Measurements from ENCODE around the gene GDPD2. TPM values are rescaled to one million over a fixed set of nuclear protein-coding genes. Genes with fewer than 3 reads are reported as not detected.

Gene GDPD2
- total RNA-seq, 1 donor, result not detected

DNA sequence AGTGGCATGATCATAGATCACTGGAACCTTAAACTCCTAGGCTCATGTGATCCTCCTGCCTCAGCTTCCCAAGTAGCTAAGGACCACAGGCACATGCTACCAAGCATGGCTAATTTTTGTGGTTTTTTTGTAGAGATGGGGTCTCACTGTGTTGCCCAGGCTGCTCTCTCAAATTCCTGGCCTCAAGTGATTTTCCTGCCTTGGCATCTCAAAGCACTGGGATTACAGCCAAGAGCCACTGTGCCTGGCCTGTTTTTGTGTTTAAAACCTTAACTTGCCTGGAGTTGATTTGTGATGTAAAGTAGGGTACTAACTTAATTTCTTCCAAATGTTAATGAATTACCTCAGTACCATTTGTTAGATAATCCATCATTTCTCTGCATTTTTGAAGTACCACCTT lies 43.9 kb downstream of the GDPD2 start:
- peaks cover 3% of the 10 kb centered on the region for H3K27me3 ChIP-seq (ENCODE audit: insufficient read depth, low read length)
- no peaks in the 10 kb centered on the region for H3K4me1 ChIP-seq (ENCODE audit: insufficient read depth, low read length)
- H3K27ac ChIP-seq (ENCODE audit: low read depth, low read length), result no peak overlapping the region
- H3K4me3 ChIP-seq (ENCODE audit: insufficient read depth, low read length), result no peak overlapping the region
- no peak overlapping the region for H3K4me2 ChIP-seq (ENCODE audit: insufficient read depth, low read length)
- H3K36me3 ChIP-seq (ENCODE audit: insufficient read depth, low read length), result no peaks in the 10 kb centered on the region
- H2AFZ ChIP-seq (ENCODE audit: low read length), result no peak overlapping the region
- TF ChIP-seq, protein P1, sequence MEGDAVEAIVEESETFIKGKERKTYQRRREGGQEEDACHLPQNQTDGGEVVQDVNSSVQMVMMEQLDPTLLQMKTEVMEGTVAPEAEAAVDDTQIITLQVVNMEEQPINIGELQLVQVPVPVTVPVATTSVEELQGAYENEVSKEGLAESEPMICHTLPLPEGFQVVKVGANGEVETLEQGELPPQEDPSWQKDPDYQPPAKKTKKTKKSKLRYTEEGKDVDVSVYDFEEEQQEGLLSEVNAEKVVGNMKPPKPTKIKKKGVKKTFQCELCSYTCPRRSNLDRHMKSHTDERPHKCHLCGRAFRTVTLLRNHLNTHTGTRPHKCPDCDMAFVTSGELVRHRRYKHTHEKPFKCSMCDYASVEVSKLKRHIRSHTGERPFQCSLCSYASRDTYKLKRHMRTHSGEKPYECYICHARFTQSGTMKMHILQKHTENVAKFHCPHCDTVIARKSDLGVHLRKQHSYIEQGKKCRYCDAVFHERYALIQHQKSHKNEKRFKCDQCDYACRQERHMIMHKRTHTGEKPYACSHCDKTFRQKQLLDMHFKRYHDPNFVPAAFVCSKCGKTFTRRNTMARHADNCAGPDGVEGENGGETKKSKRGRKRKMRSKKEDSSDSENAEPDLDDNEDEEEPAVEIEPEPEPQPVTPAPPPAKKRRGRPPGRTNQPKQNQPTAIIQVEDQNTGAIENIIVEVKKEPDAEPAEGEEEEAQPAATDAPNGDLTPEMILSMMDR (IDR thresholded peaks at IDR 0.05; ENCODE audit: extremely low read depth, low read depth, low read length), result no peak
- H3K9me3 ChIP-seq (ENCODE audit: low read depth, low read length), result no peaks in the 10 kb centered on the region
- H3K79me2 ChIP-seq (ENCODE audit: insufficient read depth, low read length), result no peaks in the 10 kb centered on the region
- no peaks in the 10 kb centered on the region for H4K20me1 ChIP-seq (ENCODE audit: insufficient read depth, low read length)
- no peak for DNase-seq (ENCODE audit: insufficient read length, low spot score, missing footprints)

DNA sequence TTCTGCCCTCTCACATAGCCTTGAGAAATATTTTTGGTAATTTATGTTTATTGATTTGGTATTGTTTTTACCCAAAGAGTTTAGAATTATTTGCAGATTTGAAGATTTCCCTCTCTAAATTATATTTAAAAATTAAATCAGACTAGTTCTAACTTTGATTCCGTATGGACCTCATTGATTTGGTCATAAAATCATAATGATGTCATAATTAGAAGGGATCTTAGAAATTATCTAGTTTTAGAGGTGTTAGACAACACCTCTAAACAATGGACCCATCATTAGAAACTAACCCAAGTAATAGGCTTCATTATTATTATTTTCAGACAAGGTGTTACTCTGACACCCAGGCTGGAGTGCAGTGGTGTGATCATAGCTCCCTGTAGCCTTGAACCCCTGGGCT lies 45.6 kb downstream of the GDPD2 start:
- Histone ChIP-seq H4K20me1 (ENCODE audit: insufficient read depth, low read length) (no peaks in the 10 kb centered on the region), H3K36me3 (ENCODE audit: insufficient read depth, low read length) (no peaks in the 10 kb centered on the region), H3K27me3 (ENCODE audit: insufficient read depth, low read length) (peaks cover 3% of the 10 kb centered on the region), H3K4me3 (ENCODE audit: insufficient read depth, low read length) (no peak overlapping the region), H3K79me2 (ENCODE audit: insufficient read depth, low read length) (no peaks in the 10 kb centered on the region), H3K9me3 (ENCODE audit: low read depth, low read length) (no peaks in the 10 kb centered on the region), H2AFZ (ENCODE audit: low read length) (no peak overlapping the region), H3K27ac (ENCODE audit: low read depth, low read length) (no peak overlapping the region), H3K4me1 (ENCODE audit: insufficient read depth, low read length) (no peaks in the 10 kb centered on the region), H3K4me2 (ENCODE audit: insufficient read depth, low read length) (no peak overlapping the region)
- TF ChIP-seq, protein P1 (IDR thresholded peaks at IDR 0.05; ENCODE audit: extremely low read depth, low read depth, low read length), result no peak
- no peak for DNase-seq (ENCODE audit: insufficient read length, low spot score, missing footprints)

- no peak overlapping the region for H3K4me3 ChIP-seq (ENCODE audit: insufficient read depth, low read length)
- no peak overlapping the region for H3K27ac ChIP-seq (ENCODE audit: low read depth, low read length)
- H4K20me1 ChIP-seq (ENCODE audit: insufficient read depth, low read length), result no peaks in the 10 kb centered on the region
- no peaks in the 10 kb centered on the region for H3K9me3 ChIP-seq (ENCODE audit: low read depth, low read length)
- no peak overlapping the region for H2AFZ ChIP-seq (ENCODE audit: low read length)
- H3K79me2 ChIP-seq (ENCODE audit: insufficient read depth, low read length), result no peaks in the 10 kb centered on the region
- TF ChIP-seq, protein P1 (IDR thresholded peaks at IDR 0.05; ENCODE audit: extremely low read depth, low read depth, low read length), result no peak
- no peak overlapping the region for H3K4me2 ChIP-seq (ENCODE audit: insufficient read depth, low read length)
- H3K27me3 ChIP-seq (ENCODE audit: insufficient read depth, low read length), result no peaks in the 10 kb centered on the region
- no peaks in the 10 kb centered on the region for H3K4me1 ChIP-seq (ENCODE audit: insufficient read depth, low read length)
- H3K36me3 ChIP-seq (ENCODE audit: insufficient read depth, low read length), result no peaks in the 10 kb centered on the region
- DNase-seq (ENCODE audit: insufficient read length, low spot score, missing footprints), result no peak
Measured at GRCh38 chrX:70470850-70471289, 47.8 kb downstream of the GDPD2 start.

- Histone ChIP-seq H3K79me2 (ENCODE audit: insufficient read depth, low read length) (no peaks in the 10 kb centered on the region), H4K20me1 (ENCODE audit: insufficient read depth, low read length) (no peaks in the 10 kb centered on the region), H3K27me3 (ENCODE audit: insufficient read depth, low read length) (peaks cover 4% of the 10 kb centered on the region), H3K4me3 (ENCODE audit: insufficient read depth, low read length) (no peak overlapping the region), H3K9me3 (ENCODE audit: low read depth, low read length) (no peaks in the 10 kb centered on the region), H2AFZ (ENCODE audit: low read length) (no peak overlapping the region), H3K36me3 (ENCODE audit: insufficient read depth, low read length) (no peaks in the 10 kb centered on the region), H3K4me1 (ENCODE audit: insufficient read depth, low read length) (peaks cover 39% of the 10 kb centered on the region), H3K27ac (ENCODE audit: low read depth, low read length) (peak overlapping the region; percentile 89), H3K4me2 (ENCODE audit: insufficient read depth, low read length) (peak overlapping the region; percentile 63)
- no peak for DNase-seq (ENCODE audit: insufficient read length, low spot score, missing footprints)
- TF ChIP-seq, protein P1 (IDR thresholded peaks at IDR 0.05; ENCODE audit: extremely low read depth, low read depth, low read length), result no peak
Measured at GRCh38 chrX:70476166-70476933, 53.2 kb downstream of the GDPD2 start.

All from osteoblast (primary cell).